Measurements from ENCODE around the gene PROSER3. TPM values are rescaled to one million over a fixed set of nuclear protein-coding genes. Genes with fewer than 3 reads are reported as not detected.

PROSER3 gene
- total and polyA plus RNA-seq, 2 of the 13 experiments (the other 11 are each of a cell fraction or from before 2014, with no cell fraction given) = 5.1 to 5.7 TPM

- TF ChIP-seq ARID4A (CRISPR knock-in tag; IDR thresholded peaks at IDR 0.05; ENCODE audit: borderline replicate concordance) (peak; percentile 52; the same call in 1 of the 2 replicates), PATZ1 (CRISPR knock-in tag; IDR thresholded peaks at IDR 0.05) (peak; percentile 51), TFDP2 (CRISPR knock-in tag; IDR thresholded peaks at IDR 0.05) (peak; percentile 69), SRF (IDR thresholded peaks at IDR 0.05; ENCODE audit: low read depth, low read length) (no peak), ESRRA (CRISPR knock-in tag; IDR thresholded peaks at IDR 0.05; ENCODE audit: low read depth) (no peak), ZNF746 (CRISPR knock-in tag; IDR thresholded peaks at IDR 0.05) (no peak), ETS1 (CRISPR knock-in tag; IDR thresholded peaks at IDR 0.05) (no peak), RBFOX2 (IDR thresholded peaks at IDR 0.05; ENCODE audit: low read depth, low read length) (peak; percentile 36; the same call in 1 of the 2 replicates), TGIF2 (CRISPR knock-in tag; IDR thresholded peaks at IDR 0.05) (peak; percentile 60; the same call in 1 of the 2 replicates), ADNP (CRISPR knock-in tag; IDR thresholded peaks at IDR 0.05) (no peak)
Observed at GRCh38 chr19:35775298-35776101, 17.5 kb downstream of the PROSER3 start, which contains the start of gene ARHGAP33 (continued).

Measured in HepG2 (cell line).